ENCODE measurements around the gene NXF1. TPM values are rescaled to one million over a fixed set of nuclear protein-coding genes. Genes with fewer than 3 reads are reported as not detected.
"Not testable (repeated sequence)": the region's sequence is repeated elsewhere in the genome, so short reads cannot be mapped to it uniquely, and the experiment has no call there.

Gene NXF1
- total RNA-seq, 1 donor from 2014 or later: 15.3 TPM

GRCh38 chr11:62755086-62755615 lies 50.1 kb downstream of the NXF1 start:
- no peak for FAIRE-seq

GRCh38 chr11:62753736-62754603 lies 51.3 kb downstream of the NXF1 start, which contains the start of gene ZBTB3:
ZBTB3 (minus strand) TSS chr11:62754160; CDS start chr11:62753664, 496 bp downstream.
- FAIRE-seq: peak; percentile 93
- peak; percentile 99 for DNase-seq (ENCODE audit: low read depth)
- Histone ChIP-seq H3K27me3 (ENCODE audit: control insufficient read depth, insufficient read depth, low read length) (no peaks in the 10 kb centered on the region), H3K4me3 (ENCODE audit: low read depth, low read length) (peak within 1 kb of the TSS; percentile 57), H3K36me3 (ENCODE audit: control insufficient read depth, insufficient read depth, low read length) (peaks cover 7% of the 10 kb centered on the region)
- TF ChIP-seq CTCF (IDR thresholded peaks at IDR 0.05; ENCODE audit: insufficient read depth, low read length, severe bottlenecking): no peak

More at GRCh38 chr11:62755086-62755615, 50.1 kb downstream of the NXF1 start:
- no peak for TF ChIP-seq CTCF (IDR thresholded peaks at IDR 0.05; ENCODE audit: insufficient read depth, low read length, severe bottlenecking)
- H3K36me3 ChIP-seq (ENCODE audit: control insufficient read depth, insufficient read depth, low read length): peaks cover 7% of the 10 kb centered on the region
- no peaks in the 10 kb centered on the region for H3K27me3 ChIP-seq (ENCODE audit: control insufficient read depth, insufficient read depth, low read length)
- DNase-seq (ENCODE audit: low read depth): no peak
- H3K4me3 ChIP-seq (ENCODE audit: low read depth, low read length): no peak overlapping the region

GRCh38 chr11:62752994-62753735 lies 52.1 kb downstream of the NXF1 start:
- FAIRE-seq: no peak
- no peak for TF ChIP-seq CTCF (IDR thresholded peaks at IDR 0.05; ENCODE audit: insufficient read depth, low read length, severe bottlenecking)
- Histone ChIP-seq H3K36me3 (ENCODE audit: control insufficient read depth, insufficient read depth, low read length) (peaks cover 7% of the 10 kb centered on the region), H3K27me3 (ENCODE audit: control insufficient read depth, insufficient read depth, low read length) (no peaks in the 10 kb centered on the region), H3K4me3 (ENCODE audit: low read depth, low read length) (peak overlapping the region; percentile 57)
- DNase-seq (ENCODE audit: low read depth): no peak

- TF ChIP-seq CTCF (IDR thresholded peaks at IDR 0.05; ENCODE audit: insufficient read depth, low read length, severe bottlenecking): no peak
- no peaks in the 10 kb centered on the region for H3K27me3 ChIP-seq (ENCODE audit: control insufficient read depth, insufficient read depth, low read length)
- DNase-seq (ENCODE audit: low read depth) (no peak), FAIRE-seq (no peak)
- no peak overlapping the region for H3K4me3 ChIP-seq (ENCODE audit: low read depth, low read length)
- peaks cover 7% of the 10 kb centered on the region for H3K36me3 ChIP-seq (ENCODE audit: control insufficient read depth, insufficient read depth, low read length)
Observed at GRCh38 chr11:62752177-62752785, 53.0 kb downstream of the NXF1 start.

GRCh38 chr11:62749931-62750330 lies 55.3 kb downstream of the NXF1 start:
- not testable (repeated sequence) for H3K36me3 ChIP-seq (ENCODE audit: control insufficient read depth, insufficient read depth, low read length); FAIRE-seq; DNase-seq (ENCODE audit: low read depth); H3K27me3 ChIP-seq (ENCODE audit: control insufficient read depth, insufficient read depth, low read length); H3K4me3 ChIP-seq (ENCODE audit: low read depth, low read length)
